Suppressor macrophage treated with lipopolysaccharide for 1 hour (primary cell): Measurements from ENCODE around the gene NR3C2.
A peak's percentile ranks its signal among the peaks of the same experiment; 100 is the strongest.

ENCODE experiments used
- DNase-seq, 3 donors: peaks; one replicate each; pipeline ENCODE4 v3.0.0-alpha.2; 2020 to 2022

Gene NR3C2

DNA sequence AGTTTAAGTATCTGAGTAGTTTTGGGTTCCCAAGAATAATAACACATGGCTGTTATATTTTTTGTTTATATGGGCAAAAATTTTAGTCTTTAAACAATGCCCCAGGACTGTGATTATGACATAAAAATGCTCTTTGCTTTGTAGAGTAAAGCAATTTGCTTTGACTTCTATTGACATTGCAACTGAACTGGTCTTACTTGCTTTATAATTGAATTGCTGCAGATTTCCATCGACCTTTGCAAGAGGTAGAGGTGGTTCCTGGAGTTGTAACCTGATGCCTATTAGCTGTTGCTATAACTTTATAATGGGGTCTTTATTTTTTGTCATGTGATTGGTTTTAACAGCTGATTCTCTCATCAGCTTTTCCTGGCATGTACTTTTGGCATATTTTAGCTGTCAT, 407.4 kb downstream of the NR3C2 start:
- no peak for DNase-seq

DNA sequence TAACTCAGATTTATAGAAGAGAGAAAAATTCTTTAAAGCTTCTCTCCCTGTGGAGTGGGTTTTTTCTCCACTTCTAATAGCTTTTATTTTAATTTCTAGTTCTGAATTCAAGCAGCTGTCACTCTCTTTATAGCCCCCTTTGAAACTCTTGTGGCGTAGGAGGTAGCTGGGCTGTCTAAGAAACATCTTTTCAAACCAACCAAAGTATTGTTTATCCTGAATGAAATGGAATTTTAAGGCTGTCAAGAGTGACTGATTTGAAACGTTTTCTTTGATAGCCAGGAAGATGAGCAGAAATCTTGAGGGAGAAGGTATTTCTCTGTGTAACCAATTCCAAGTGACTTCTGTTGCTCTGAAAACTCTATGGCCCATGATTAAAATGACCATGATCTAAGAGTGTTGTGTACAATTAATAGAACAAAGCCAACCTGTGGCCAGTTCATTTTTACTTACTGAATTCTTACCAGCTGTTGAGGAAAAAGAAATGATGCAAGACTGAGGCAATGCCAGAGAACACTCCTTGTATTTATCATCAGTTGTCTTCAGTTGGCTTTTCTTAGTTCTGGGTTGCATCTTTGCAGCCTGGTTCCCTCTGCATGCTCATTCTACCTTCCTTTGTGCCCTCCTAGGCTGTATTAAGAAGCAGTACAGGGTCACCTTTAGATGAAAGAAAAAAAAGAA, 411.9 kb downstream of the NR3C2 start:
- DNase-seq, result peak in 2 of 3 donors; percentile 44 to 45

GRCh38 chr4:148029781-148030180, 412.4 kb downstream of the NR3C2 start:
- peak in 2 of 3 donors; percentile 27 to 38 for DNase-seq
